GM21717 (cell line): ENCODE data around the gene FOXO1.
"Not testable (repeated sequence)": the region's sequence is repeated elsewhere in the genome, so short reads cannot be mapped to it uniquely, and the experiment has no call there.

Source experiments
- ATAC-seq: cut with Tn5 transposase; IDR thresholded peaks from one replicate; pipeline ENCODE4 v1.9.1; 2021; ENCODE audit warnings: mild to moderate bottlenecking, moderate library complexity; ENCODE audit not compliant: unreplicated experiment

Gene FOXO1

DNA sequence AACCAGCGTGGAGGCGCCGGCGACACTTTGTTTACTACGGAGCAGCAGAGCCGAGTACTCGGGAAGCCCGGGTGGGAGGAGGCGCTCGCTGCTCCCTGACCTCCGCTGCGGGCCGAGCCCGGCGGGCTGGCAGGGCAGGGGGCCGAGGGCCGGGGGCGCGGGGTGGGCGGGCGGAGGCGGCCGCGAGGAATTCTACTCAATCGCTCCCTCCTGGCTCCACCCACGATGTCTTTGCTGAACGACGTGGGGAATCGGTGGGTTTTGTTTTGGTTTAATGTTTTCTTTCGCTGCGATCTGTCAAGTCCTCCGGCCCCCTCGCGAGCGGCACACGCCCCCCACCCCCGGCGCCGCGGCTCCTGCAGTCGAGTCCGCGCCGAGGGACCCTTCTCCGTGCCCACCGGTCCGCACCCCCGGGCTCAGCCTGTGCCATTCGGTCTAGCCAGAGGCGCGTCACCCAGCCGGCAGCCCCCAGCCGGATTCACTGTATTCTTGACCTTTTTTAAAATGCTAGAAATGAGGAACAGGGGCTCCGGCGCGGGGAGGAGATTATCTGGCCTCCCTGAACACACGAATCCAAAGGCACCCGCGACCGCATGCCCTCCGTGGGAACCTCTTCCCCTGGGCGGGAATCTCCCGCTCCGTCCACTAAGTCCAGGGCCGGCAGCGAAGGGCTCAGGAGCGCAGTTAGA is 636 bp upstream of the FOXO1 start:
- ATAC-seq: peak; percentile 18

DNA sequence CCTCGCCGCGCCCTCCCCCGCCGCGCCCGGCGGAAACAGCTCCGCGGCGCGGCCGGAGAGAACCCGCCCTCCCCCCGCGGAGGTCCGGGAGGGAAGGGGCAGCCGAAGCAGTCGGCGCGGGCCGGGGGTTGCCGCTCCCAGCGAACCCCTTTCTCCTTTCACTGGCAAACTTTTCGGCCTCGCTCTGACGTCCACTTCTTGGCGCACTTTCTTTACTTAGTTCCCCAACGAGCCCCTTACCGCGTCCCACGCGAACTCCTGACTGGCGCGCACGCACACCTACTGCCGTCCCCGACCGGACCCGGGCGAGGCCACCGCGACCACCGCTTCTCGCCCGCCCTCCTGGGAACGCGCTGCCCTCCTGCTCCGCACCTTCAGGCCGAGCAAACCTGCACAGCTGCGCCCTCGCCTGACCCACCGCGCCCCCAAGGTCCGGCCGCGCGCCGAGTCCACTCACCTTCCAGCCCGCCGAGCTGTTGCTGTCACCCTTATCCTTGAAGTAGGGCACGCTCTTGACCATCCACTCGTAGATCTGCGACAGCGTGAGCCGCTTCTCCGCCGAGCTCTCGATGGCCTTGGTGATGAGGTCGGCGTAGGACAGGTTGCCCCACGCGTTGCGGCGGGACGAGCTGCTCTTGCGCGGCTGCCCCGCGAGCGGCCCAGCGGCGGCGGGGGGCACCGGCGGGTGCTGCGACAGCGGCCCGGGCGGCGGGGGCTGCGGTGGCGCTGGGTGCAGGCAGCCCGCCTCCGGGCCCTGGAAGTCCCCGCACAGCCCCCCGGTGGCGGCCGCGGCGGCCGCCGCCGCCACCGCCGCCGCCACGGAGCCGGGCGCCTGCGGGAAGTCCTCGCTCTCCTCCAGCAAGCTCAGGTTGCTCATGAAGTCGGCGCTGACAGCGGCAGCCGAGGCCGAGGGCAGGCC is 1.1 kb downstream of the FOXO1 start:
- peak; percentile 8 for ATAC-seq

DNA sequence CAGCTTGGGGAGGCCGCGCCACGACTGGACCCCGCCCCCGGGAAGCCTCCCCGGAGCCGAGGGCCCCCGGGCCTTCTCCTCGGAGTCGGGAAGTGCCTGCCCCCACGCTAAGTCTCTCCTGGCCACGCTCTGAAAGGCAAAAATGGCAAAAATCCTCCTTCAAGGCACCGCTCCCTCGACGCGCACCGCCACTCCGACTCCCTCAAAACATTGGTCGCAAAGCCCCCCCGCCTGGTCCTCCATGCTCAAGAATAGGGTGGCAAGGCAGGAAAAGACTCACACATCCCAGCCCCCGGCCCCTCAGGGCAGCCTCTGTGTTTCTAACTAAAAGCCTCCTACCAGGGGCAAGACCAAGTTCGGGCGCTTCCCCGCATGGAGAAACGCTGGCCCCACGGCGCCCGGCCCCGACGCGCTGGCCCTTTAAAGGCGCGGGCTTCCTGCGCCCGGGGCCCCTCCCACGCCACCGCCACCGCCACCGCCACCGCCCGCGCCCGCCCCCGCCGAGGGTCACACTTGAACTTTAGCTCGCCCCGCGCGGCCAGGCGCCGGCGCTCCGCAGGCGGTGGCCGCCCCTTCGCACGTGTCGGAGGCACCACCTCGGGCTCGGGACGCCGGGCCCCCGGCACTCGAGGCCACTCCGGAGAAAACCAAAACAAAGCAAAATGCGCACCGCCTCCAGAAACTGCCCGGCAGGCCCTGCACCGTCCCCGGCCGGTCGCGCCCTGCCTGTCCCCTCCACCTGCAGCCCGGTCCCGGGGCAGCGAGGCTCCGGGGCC is 1.9 kb downstream of the FOXO1 start:
- no peak for ATAC-seq

DNA sequence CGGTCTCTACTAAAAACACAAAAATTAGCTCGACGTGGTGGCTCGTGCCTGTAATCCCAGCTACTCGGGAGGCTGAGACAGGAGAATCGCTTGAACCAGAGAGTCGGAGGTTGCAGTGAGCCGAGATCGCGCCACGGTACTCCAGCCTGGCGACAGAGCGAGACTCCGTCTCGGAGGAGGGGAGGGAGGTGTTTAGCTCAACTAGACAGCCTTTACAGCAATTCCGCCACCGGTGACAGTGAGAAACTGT is 2.4 kb downstream of the FOXO1 start:
- ATAC-seq: not testable (repeated sequence)

DNA sequence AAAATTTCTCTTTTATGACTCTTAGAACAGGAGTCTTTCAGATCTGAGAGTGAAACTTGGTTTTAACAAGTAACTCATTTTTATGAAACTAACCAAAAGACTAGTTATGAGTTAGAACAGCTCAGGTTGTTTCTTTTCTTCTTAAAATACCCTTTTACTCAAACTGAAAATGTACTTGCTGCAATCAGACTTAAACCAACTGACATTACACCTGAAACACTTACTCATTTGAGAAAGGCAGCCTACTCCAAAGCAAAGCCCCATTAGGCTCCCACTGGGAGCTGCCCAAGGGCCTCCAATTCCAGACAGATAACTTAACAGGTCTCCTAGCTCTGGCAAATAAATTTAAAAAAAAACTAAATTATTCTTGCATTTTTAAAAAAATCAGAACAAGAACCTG is 3.6 kb downstream of the FOXO1 start:
- ATAC-seq: no peak

DNA sequence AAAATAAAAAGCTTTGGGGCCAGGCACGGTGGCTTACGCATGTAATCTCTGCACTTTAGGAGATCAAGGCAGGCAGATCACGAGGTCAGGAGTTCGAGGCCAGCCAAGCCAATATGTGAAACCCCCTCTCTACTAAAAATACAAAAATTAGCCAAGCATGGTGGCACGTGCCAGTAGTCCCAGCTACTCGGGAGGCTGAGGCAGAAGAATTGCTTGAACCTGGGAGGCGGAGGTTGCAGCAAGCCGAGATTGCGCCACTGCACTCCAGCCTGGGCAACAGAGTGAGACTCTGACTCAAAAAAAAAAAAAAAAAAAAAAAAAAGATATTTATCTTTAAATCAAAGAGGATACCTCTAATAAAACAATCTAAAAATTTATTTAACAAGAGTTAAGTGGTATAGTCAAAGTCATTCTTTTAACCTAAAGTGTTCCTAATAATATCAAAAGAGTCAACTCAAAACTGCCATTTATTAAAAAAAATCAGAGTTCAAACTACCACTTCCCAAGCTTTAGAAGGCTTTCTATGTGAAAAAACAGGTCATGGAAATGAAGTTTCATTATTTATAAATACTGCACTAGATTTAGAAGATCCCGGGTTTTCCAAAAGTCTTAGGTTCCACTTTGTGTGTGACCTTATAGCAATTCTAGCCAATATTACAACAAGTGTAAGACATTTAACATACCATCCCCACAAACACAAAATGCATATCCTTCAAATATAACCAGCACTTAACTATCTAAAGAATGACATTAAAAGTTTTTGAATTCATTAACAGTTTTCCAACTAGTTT is 4.4 kb downstream of the FOXO1 start:
- no peak for ATAC-seq

DNA sequence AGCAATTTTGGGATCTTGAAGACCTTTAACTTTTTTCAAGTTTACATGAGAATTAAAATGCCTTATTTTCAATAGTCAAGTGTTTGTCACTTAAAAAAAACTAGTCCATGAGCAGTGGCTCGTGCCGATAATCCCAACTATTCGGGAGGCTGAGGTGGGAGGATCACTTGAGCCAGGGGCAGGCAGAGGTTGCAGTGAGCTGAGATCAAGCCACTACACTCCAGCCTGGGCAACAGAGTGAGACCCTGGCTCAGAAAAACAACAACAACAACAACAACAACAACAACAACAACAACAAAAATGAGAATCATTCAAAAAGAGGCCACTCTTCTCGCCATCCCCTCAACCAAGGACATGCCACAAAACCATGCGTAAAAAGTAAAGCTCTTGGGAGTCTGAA is 5.7 kb downstream of the FOXO1 start:
- ATAC-seq: no peak

- no peak for ATAC-seq
These were observed 6.2 kb downstream of the FOXO1 start for GRCh38 chr13:40660141-40660664.

DNA sequence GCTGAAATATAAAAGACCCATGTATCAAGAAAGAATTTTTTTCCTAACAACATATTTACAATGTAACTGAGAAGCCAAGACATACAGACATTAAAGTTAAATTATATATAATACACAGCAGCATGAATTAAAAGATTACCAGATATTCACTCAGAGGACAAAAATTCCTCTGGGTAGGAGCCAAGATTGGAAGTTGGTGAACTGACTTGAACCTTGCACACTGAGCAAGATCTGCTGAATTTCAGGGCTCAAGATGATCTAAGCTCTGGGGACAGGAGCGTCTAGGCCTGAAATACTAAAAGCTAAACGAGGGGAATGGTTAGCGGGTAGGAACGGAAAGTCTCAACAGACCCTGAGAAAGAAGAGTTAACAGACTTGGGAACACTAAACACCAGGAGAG is 8.5 kb downstream of the FOXO1 start:
- ATAC-seq: no peak

DNA sequence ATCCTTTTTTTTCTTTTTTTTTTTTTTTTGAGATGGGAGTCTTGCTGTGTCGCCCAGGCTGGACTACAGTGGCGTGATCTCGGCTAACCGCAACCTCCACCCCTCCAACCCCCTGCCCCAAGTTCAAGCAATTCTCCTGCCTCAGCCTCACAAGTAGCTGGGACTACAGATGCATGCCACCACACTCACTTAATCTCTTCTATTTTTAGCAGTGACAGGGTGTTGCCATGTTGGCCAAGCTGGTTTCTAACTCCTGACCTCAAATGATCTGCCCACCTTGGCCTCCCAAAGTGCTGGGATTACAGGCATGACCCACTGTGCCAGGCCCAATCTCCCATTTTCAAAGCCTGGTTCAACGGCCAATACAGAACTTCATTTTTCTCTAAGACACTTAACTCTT is 9.1 kb downstream of the FOXO1 start:
- no peak for ATAC-seq

- no peak for ATAC-seq
These were observed 10.1 kb downstream of the FOXO1 start for GRCh38 chr13:40656358-40656757.

DNA sequence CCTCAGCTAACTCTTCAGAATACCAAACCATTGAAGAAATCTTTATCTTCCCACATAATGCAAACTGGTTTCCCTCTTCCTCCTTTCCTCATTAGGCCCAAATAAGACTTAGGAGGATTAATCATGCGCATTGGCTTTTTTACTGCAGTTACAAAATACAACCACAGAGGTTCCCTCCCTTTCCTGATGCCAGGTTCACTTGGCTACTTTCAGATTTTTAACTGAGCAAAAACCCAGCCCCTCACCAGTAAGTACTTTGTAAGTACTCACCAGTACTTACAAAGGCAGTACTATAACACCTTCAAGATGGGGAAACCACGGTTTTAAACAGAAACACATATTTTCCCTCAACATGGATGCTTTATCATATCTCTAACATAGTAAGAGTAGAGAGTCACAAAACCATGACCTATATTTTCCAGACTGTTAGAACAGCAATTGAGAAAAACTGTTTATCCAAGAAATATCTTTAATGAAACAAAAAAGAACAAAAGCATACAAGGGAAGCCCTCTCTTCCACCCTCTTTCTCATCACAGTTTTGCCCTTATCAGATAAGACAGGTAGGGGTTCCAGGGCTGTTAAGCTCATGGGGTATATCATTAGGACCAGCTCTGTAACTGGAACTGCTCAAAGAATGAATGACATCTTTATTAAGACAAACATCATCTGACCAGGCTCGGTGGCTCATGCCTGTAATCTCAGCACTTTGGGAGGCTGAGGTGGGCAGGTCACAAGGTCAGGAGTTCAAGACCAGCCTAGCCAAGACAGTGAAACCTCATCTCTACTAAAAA is 12.7 kb downstream of the FOXO1 start:
- no peak for ATAC-seq

- no peak for ATAC-seq
These were observed 13.9 kb downstream of the FOXO1 start for GRCh38 chr13:40652588-40652940.

- no peak for ATAC-seq
These were observed 14.4 kb downstream of the FOXO1 start for GRCh38 chr13:40651866-40652587.

GRCh38 chr13:40648841-40649240 is 17.6 kb downstream of the FOXO1 start:
- ATAC-seq: no peak

DNA sequence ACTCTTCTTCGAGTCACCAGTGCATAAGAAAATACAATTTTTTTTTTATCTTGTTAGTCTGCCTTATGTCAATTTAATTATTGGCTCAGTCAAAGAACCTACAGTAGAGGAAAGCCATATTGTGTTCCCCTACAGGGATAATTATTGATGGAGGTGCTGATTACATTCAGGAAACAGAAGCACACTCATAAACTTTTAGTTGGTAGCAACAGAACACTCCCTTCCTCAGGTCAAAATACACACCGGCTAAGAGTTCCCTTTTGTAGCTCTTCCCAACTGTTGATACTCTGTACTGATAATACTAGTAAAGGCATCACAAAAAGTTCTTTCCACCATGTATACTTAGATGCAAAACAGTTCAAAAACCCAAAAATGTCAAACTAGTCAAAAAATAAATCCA is 18.4 kb downstream of the FOXO1 start:
- ATAC-seq: no peak

DNA sequence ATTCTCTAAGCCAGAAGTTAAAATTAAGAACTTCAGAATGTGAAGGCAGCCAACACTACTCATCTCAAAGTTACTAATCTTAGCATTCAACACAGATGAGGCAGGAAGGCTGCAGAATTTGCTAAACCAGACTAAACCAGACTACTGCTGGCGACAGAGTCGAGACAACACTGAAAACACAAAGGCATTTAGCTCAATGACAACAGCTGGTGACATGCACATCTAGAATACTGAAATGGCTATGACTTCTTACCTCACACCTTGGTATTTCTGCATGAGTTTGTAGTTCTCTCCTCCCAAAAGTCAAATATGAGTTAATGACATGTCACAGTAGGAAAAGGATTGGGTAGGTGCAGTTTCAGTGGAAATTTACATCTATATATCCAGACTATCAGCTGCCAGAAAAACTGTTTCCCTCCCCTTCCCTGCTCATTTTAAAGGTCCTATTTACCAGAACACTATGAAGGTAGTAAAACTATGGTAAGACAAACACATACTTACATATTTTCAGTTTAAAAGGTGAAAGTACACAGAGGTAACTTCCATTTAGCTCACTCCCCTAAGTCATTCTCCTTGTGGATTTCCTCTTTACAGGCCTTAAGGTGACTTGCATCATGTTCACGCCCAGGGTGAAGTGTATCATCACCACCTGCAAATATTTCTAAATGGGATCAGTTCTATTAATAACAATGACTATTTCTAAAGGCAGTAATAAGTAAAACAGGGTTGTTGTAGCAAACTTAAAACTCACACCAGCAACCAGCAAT is 21.4 kb downstream of the FOXO1 start:
- ATAC-seq: no peak

- no peak for ATAC-seq
These were observed 25.5 kb downstream of the FOXO1 start for GRCh38 chr13:40640845-40641458.
